SK-N-SH treated with all-trans-retinoic acid at 6 μM for 48 hours (cell line): ENCODE data around the gene KANSL1L.
"Not testable (repeated sequence)": the region's sequence is repeated elsewhere in the genome, so short reads cannot be mapped to it uniquely, and the experiment has no call there.

ENCODE experiments used
- ATAC-seq: fragments of 200-7000 bp; cut with Tn5 transposase; 3 replicates; pipeline ENCODE4 v1.9.1; 2020; ENCODE audit warnings: mild to moderate bottlenecking, moderate library complexity
- ARNTL ChIP-seq: fragments of 450-650 bp; formaldehyde crosslinking; IDR thresholded peaks from 2 replicates; pipeline ENCODE4 v1.5.0; 2020; ENCODE audit warnings: low read depth, mild to moderate bottlenecking, moderate library complexity, borderline replicate concordance
- BACH2 ChIP-seq: fragments of 250-450 bp; sonication (Bioruptor Pico); IDR thresholded peaks from 2 replicates; pipeline ENCODE4 v1.9.0; 2021; ENCODE audit warnings: mild to moderate bottlenecking, borderline replicate concordance
- CSDC2 ChIP-seq: fragments of 250-450 bp; sonication (Bioruptor Pico); IDR thresholded peaks from 2 replicates; pipeline ENCODE4 v1.5.0; 2020; ENCODE audit warnings: mild to moderate bottlenecking, moderate library complexity
- ESRRG ChIP-seq: fragments of 250-450 bp; sonication (Bioruptor Pico); IDR thresholded peaks from 2 replicates; pipeline ENCODE4 v1.6.1; 2021; ENCODE audit warnings: mild to moderate bottlenecking
- GLIS3 ChIP-seq: fragments of 250-450 bp; sonication (Bioruptor Pico); IDR thresholded peaks from 2 replicates; pipeline ENCODE4 v1.5.0; 2020; ENCODE audit warnings: mild to moderate bottlenecking, moderate library complexity
- ISL1 ChIP-seq: fragments of 250-450 bp; sonication (Bioruptor Pico); IDR thresholded peaks from 2 replicates; pipeline ENCODE4 v2.1.2; 2022; ENCODE audit warnings: mild to moderate bottlenecking, moderate library complexity
- OSR1 ChIP-seq: fragments of 250-450 bp; sonication (Bioruptor Pico); IDR thresholded peaks from 2 replicates; pipeline ENCODE4 v1.8.0; 2022; ENCODE audit warnings: moderate library complexity, mild to moderate bottlenecking, inconsistent platforms
- PPARA ChIP-seq: fragments of 250-450 bp; sonication (Bioruptor Pico); IDR thresholded peaks from 2 replicates; pipeline ENCODE4 v1.5.0; 2020; ENCODE audit warnings: mild to moderate bottlenecking, borderline replicate concordance
- RARB ChIP-seq: fragments of 250-450 bp; sonication (Bioruptor Pico); IDR thresholded peaks from 2 replicates; pipeline ENCODE4 v1.8.0; 2021; ENCODE audit warnings: mild to moderate bottlenecking, moderate library complexity
- SNAI2 ChIP-seq: fragments of 250-450 bp; sonication (Bioruptor Pico); IDR thresholded peaks from 2 replicates; pipeline ENCODE4 v1.5.0; 2020; ENCODE audit warnings: mild to moderate bottlenecking, moderate library complexity
- TCF4 ChIP-seq: fragments of 250-450 bp; sonication (Bioruptor Pico); IDR thresholded peaks from 2 replicates; pipeline ENCODE4 v1.8.0; 2021; ENCODE audit warnings: mild to moderate bottlenecking, moderate library complexity, borderline replicate concordance
- ZC3H10 ChIP-seq: fragments of 250-450 bp; sonication (Bioruptor Pico); IDR thresholded peaks from 2 replicates; pipeline ENCODE4 v1.5.1; 2021; ENCODE audit warnings: mild to moderate bottlenecking, moderate library complexity
- ZFP3 ChIP-seq: fragments of 250-450 bp; sonication (Bioruptor Pico); IDR thresholded peaks from 2 replicates; pipeline ENCODE4 v1.5.0; 2020; ENCODE audit warnings: mild to moderate bottlenecking, moderate library complexity
- ZNF565 ChIP-seq: fragments of 450-650 bp; formaldehyde crosslinking; conservative IDR thresholded peaks from 2 replicates; pipeline ENCODE4 v1.5.0; 2020; ENCODE audit warnings: low read depth, mild to moderate bottlenecking, moderate library complexity
- ZNF70 ChIP-seq: fragments of 450-650 bp; formaldehyde crosslinking; IDR thresholded peaks from 2 replicates; pipeline ENCODE4 v1.5.0; 2020; ENCODE audit warnings: mild to moderate bottlenecking, moderate library complexity
- ZNF8 ChIP-seq: fragments of 450-650 bp; formaldehyde crosslinking; IDR thresholded peaks from 2 replicates; pipeline ENCODE4 v1.5.0; 2020; ENCODE audit warnings: mild to moderate bottlenecking, moderate library complexity
- TF ChIP-seq, protein P1 (sequence below): fragments of 250-450 bp; sonication (Bioruptor Pico); IDR thresholded peaks from 2 replicates; pipeline ENCODE4 v1.8.0; 2020; ENCODE audit warnings: mild to moderate bottlenecking, moderate library complexity, borderline replicate concordance
- TF ChIP-seq, protein P2 (sequence below): fragments of 250-450 bp; sonication (Bioruptor Pico); IDR thresholded peaks from 2 replicates; pipeline ENCODE4 v1.5.1; 2020; ENCODE audit warnings: low read depth, mild to moderate bottlenecking, moderate library complexity
- TF ChIP-seq, protein P3 (sequence below): fragments of 250-450 bp; sonication (Bioruptor Pico); IDR thresholded peaks from 2 replicates; pipeline ENCODE4 v1.5.1; 2021; ENCODE audit warnings: mild to moderate bottlenecking, moderate library complexity
- TF ChIP-seq, protein P4 (sequence below): fragments of 250-450 bp; sonication (Bioruptor Pico); IDR thresholded peaks from 2 replicates; pipeline ENCODE4 v1.5.0; 2020; ENCODE audit warnings: mild to moderate bottlenecking, moderate library complexity
- TF ChIP-seq, protein P5 (sequence below): fragments of 250-450 bp; sonication (Bioruptor Pico); IDR thresholded peaks from 2 replicates; pipeline ENCODE4 v1.8.0; 2021; ENCODE audit warnings: low read depth, mild to moderate bottlenecking, moderate library complexity, borderline replicate concordance

Gene KANSL1L

DNA sequence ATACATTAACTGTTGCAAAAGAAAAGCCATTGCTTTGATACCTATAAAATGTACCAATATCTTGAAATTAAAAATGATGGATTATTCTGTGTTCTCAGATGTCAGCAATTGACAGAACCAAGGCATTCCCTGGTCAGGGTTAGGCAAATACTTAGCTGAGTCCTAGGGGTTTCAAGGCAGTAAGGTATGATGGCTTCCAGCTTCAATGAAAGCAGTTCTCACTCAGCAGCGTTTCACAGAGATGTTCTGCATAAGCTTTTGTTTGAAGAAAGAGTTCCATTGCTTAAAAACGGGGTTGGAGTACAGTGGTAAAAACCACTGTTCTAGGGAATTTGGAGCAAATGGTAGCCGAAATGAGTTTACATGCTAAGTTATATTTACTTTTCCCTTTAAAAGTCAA, 17.0 kb upstream of the KANSL1L start:
- TF ChIP-seq ZNF8 (CRISPR knock-in tag) (no peak), SNAI2 (CRISPR knock-in tag) (no peak), ZC3H10 (CRISPR knock-in tag) (no peak), OSR1 (CRISPR knock-in tag) (no peak), ZFP3 (CRISPR knock-in tag) (no peak), PPARA (CRISPR knock-in tag) (no peak), GLIS3 (CRISPR knock-in tag) (no peak), BACH2 (CRISPR knock-in tag) (no peak), ARNTL (CRISPR knock-in tag) (no peak), ZNF70 (CRISPR knock-in tag) (no peak), RARB (CRISPR knock-in tag) (no peak), TCF4 (CRISPR knock-in tag) (no peak), CSDC2 (CRISPR knock-in tag) (no peak), ZNF565 (CRISPR knock-in tag) (no peak), ESRRG (no peak)
- TF ChIP-seq, protein P1, sequence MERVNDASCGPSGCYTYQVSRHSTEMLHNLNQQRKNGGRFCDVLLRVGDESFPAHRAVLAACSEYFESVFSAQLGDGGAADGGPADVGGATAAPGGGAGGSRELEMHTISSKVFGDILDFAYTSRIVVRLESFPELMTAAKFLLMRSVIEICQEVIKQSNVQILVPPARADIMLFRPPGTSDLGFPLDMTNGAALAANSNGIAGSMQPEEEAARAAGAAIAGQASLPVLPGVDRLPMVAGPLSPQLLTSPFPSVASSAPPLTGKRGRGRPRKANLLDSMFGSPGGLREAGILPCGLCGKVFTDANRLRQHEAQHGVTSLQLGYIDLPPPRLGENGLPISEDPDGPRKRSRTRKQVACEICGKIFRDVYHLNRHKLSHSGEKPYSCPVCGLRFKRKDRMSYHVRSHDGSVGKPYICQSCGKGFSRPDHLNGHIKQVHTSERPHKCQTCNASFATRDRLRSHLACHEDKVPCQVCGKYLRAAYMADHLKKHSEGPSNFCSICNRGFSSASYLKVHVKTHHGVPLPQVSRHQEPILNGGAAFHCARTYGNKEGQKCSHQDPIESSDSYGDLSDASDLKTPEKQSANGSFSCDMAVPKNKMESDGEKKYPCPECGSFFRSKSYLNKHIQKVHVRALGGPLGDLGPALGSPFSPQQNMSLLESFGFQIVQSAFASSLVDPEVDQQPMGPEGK = no peak
- TF ChIP-seq, protein P2, sequence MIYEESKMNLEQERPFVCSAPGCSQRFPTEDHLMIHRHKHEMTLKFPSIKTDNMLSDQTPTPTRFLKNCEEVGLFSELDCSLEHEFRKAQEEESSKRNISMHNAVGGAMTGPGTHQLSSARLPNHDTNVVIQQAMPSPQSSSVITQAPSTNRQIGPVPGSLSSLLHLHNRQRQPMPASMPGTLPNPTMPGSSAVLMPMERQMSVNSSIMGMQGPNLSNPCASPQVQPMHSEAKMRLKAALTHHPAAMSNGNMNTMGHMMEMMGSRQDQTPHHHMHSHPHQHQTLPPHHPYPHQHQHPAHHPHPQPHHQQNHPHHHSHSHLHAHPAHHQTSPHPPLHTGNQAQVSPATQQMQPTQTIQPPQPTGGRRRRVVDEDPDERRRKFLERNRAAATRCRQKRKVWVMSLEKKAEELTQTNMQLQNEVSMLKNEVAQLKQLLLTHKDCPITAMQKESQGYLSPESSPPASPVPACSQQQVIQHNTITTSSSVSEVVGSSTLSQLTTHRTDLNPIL = no peak
- TF ChIP-seq, protein P3, sequence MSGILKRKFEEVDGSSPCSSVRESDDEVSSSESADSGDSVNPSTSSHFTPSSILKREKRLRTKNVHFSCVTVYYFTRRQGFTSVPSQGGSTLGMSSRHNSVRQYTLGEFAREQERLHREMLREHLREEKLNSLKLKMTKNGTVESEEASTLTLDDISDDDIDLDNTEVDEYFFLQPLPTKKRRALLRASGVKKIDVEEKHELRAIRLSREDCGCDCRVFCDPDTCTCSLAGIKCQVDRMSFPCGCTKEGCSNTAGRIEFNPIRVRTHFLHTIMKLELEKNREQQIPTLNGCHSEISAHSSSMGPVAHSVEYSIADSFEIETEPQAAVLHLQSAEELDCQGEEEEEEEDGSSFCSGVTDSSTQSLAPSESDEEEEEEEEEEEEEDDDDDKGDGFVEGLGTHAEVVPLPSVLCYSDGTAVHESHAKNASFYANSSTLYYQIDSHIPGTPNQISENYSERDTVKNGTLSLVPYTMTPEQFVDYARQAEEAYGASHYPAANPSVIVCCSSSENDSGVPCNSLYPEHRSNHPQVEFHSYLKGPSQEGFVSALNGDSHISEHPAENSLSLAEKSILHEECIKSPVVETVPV (CRISPR knock-in tag) = no peak
- TF ChIP-seq, protein P4, sequence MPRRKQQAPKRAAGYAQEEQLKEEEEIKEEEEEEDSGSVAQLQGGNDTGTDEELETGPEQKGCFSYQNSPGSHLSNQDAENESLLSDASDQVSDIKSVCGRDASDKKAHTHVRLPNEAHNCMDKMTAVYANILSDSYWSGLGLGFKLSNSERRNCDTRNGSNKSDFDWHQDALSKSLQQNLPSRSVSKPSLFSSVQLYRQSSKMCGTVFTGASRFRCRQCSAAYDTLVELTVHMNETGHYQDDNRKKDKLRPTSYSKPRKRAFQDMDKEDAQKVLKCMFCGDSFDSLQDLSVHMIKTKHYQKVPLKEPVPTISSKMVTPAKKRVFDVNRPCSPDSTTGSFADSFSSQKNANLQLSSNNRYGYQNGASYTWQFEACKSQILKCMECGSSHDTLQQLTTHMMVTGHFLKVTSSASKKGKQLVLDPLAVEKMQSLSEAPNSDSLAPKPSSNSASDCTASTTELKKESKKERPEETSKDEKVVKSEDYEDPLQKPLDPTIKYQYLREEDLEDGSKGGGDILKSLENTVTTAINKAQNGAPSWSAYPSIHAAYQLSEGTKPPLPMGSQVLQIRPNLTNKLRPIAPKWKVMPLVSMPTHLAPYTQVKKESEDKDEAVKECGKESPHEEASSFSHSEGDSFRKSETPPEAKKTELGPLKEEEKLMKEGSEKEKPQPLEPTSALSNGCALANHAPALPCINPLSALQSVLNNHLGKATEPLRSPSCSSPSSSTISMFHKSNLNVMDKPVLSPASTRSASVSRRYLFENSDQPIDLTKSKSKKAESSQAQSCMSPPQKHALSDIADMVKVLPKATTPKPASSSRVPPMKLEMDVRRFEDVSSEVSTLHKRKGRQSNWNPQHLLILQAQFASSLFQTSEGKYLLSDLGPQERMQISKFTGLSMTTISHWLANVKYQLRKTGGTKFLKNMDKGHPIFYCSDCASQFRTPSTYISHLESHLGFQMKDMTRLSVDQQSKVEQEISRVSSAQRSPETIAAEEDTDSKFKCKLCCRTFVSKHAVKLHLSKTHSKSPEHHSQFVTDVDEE (CRISPR knock-in tag) = no peak
- TF ChIP-seq, all 23 proteins: peak for 0
- ATAC-seq = peak; percentile 22; the same call in 1 of the 3 replicates

DNA sequence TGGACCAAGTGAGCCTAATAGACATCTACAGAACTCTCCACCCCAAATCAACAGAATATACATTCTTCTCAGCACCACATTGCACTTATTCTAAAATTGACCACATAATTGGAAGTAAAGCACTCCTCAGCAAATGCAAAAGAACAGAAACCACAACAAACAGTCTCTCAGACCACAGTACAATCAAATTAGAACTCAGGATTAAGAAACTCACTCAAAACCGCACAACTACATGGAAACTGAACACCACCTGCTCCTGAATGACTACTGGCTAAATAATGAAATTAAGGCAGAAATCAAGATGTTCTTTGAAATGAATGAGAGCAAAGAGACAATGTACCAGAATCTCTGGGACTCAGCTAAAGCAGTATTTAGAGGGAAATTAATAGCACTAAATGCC, 12.7 kb upstream of the KANSL1L start:
- ATAC-seq = not testable (repeated sequence)

DNA sequence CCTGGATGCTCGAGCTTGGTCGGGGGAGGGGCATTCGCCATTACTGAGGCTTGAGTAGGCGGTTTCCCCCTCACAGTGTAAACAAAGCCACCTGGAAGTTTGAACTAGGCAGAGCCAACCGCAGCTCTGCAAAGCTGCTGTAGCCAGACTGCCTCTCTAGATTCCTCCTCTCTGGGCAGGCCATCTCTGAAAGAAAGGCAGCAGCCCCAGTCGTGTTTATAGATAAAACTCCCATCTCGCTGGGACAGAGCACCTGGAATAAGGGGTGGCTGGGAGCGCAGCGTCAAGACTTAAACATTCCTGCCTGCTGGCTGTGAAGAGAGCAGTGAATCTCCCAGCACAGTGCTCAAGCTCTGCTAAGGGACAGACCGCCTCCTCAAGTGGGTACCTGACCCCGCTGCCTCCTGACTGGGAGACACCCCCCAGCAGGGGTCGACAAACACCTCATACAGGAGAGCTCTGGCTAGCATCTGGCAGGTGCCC, 10.4 kb upstream of the KANSL1L start:
- ATAC-seq = not testable (repeated sequence)

DNA sequence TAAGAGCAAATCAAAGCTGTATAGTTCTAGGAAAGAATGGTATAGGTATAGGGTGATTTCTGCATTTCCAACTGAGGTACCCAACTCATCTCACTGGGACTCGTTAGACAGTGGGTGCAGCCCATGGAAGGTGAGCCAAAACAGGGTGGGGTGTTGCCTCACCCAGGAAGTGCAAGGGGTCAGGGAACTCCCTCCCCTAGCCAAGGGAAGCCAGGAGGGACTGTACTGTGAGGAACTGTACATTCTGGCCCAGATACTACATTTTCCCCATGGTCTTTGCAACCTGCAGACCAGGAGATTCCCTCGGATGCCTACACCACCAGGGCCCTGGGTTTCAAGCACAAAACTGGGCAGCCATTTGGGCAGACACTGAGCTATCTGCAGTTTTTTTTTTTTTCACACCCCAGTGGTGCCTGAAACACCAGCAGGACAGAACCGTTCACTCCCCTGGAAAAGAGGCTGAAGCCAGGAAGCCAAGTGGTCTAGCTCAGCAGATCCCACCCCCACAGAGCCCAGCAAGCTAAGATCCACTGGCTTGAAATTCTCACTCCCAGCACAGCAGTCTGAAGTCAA, 9.9 kb upstream of the KANSL1L start:
- not testable (repeated sequence) for ATAC-seq

DNA sequence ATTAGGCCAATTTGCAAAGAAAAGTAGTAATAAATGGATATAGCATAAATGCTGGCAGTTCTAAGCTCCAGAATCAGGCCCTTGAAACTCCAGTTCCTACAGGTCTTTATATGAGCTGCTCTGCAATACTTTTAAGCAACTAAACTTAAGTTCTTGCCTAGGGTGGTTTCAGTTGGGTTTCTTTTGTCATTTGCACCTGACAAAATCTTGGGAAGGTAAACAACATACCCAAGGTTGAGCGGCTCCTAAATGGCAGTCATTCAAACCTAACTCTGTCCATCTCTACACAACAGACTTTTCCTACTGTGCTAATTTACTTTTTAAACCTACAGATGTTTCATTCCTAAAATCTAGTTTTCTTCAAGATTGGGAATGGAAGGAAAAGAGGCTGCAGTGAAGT, 9.3 kb upstream of the KANSL1L start:
- TF ChIP-seq ZFP3 (CRISPR knock-in tag) (no peak), ISL1 (CRISPR knock-in tag) (no peak), BACH2 (CRISPR knock-in tag) (no peak), RARB (CRISPR knock-in tag) (no peak), CSDC2 (CRISPR knock-in tag) (no peak)
- TF ChIP-seq, protein P2 = no peak
- TF ChIP-seq, protein P5, sequence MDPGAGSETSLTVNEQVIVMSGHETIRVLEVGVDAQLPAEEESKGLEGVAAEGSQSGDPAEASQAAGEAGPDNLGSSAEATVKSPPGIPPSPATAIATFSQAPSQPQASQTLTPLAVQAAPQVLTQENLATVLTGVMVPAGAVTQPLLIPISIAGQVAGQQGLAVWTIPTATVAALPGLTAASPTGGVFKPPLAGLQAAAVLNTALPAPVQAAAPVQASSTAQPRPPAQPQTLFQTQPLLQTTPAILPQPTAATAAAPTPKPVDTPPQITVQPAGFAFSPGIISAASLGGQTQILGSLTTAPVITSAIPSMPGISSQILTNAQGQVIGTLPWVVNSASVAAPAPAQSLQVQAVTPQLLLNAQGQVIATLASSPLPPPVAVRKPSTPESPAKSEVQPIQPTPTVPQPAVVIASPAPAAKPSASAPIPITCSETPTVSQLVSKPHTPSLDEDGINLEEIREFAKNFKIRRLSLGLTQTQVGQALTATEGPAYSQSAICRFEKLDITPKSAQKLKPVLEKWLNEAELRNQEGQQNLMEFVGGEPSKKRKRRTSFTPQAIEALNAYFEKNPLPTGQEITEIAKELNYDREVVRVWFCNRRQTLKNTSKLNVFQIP (CRISPR knock-in tag) = no peak
- TF ChIP-seq, all 23 proteins: peak for 0
- ATAC-seq = no peak
